KOPT-K1 (cell line): ENCODE data around the gene IL10RB.
"Not testable (repeated sequence)": the region's sequence is repeated elsewhere in the genome, so short reads cannot be mapped to it uniquely, and the experiment has no call there.

ENCODE experiments used
- H3K27ac ChIP-seq: fragments of 200-600 bp; sonication (generic); 2 replicates; pipeline ENCODE4 v1.5.1; 2016; ENCODE audit warnings: antibody characterized with exemption, mild to moderate bottlenecking, low read depth, low read length; ENCODE audit not compliant: poor library complexity, severe bottlenecking
- H3K36me3 ChIP-seq: fragments of 200-600 bp; sonication (generic); 2 replicates; pipeline ENCODE4 v1.5.1; 2017; ENCODE audit warnings: antibody characterized with exemption, mild to moderate bottlenecking, low read length, moderate library complexity; ENCODE audit not compliant: insufficient read depth
- H3K9me3 ChIP-seq: fragments of 200-600 bp; sonication (generic); 2 replicates; pipeline ENCODE4 v1.5.1; 2017; ENCODE audit warnings: antibody characterized with exemption, low read length, mild to moderate bottlenecking; ENCODE audit not compliant: insufficient read depth, poor library complexity, severe bottlenecking

IL10RB gene

GRCh38 chr21:33236766-33237165 lies 29.4 kb upstream of the IL10RB start:
- Histone ChIP-seq H3K9me3 (no peaks in the 10 kb centered on the region), H3K27ac (peak overlapping the region; percentile 32), H3K36me3 (peaks cover 59% of the 10 kb centered on the region)

GRCh38 chr21:33237486-33237885 lies 28.7 kb upstream of the IL10RB start:
- no peaks in the 10 kb centered on the region for H3K9me3 ChIP-seq
- H3K27ac ChIP-seq = peak overlapping the region; percentile 57
- peaks cover 64% of the 10 kb centered on the region for H3K36me3 ChIP-seq

- peaks cover 69% of the 10 kb centered on the region for H3K36me3 ChIP-seq
- peak overlapping the region; percentile 57 for H3K27ac ChIP-seq
Measured at GRCh38 chr21:33238146-33238545, 28.0 kb upstream of the IL10RB start.

GRCh38 chr21:33238565-33239255 lies 27.5 kb upstream of the IL10RB start:
- Histone ChIP-seq H3K27ac (peak overlapping the region; percentile 57), H3K9me3 (no peaks in the 10 kb centered on the region), H3K36me3 (peaks cover 68% of the 10 kb centered on the region)

More at GRCh38 chr21:33238146-33238545, 28.0 kb upstream of the IL10RB start:
- no peaks in the 10 kb centered on the region for H3K9me3 ChIP-seq

GRCh38 chr21:33239559-33240127 lies 26.5 kb upstream of the IL10RB start:
- peaks cover 64% of the 10 kb centered on the region for H3K36me3 ChIP-seq
- peak overlapping the region; percentile 57 for H3K27ac ChIP-seq
- H3K9me3 ChIP-seq = not testable (repeated sequence)

GRCh38 chr21:33240404-33240803 lies 25.8 kb upstream of the IL10RB start:
- Histone ChIP-seq H3K27ac (peak overlapping the region; percentile 57), H3K9me3 (no peaks in the 10 kb centered on the region), H3K36me3 (peaks cover 64% of the 10 kb centered on the region)

GRCh38 chr21:33241846-33242245 lies 24.3 kb upstream of the IL10RB start:
- Histone ChIP-seq H3K9me3 (no peaks in the 10 kb centered on the region), H3K27ac (peak overlapping the region; percentile 57), H3K36me3 (peaks cover 66% of the 10 kb centered on the region)

- Histone ChIP-seq H3K36me3 (peaks cover 66% of the 10 kb centered on the region), H3K27ac (peak overlapping the region; percentile 97)
- not testable (repeated sequence) for H3K9me3 ChIP-seq
Measured at GRCh38 chr21:33242846-33243245, 23.3 kb upstream of the IL10RB start.

GRCh38 chr21:33244082-33244778 lies 21.9 kb upstream of the IL10RB start:
- Histone ChIP-seq H3K9me3 (no peaks in the 10 kb centered on the region), H3K36me3 (peaks cover 68% of the 10 kb centered on the region), H3K27ac (peak overlapping the region; percentile 97)

GRCh38 chr21:33244779-33245105 lies 21.4 kb upstream of the IL10RB start:
- peak overlapping the region; percentile 97 for H3K27ac ChIP-seq
- H3K36me3 ChIP-seq = peaks cover 70% of the 10 kb centered on the region

GRCh38 chr21:33245289-33245918 lies 20.8 kb upstream of the IL10RB start:
- H3K36me3 ChIP-seq = peaks cover 77% of the 10 kb centered on the region
- H3K27ac ChIP-seq = peak overlapping the region; percentile 97
- no peaks in the 10 kb centered on the region for H3K9me3 ChIP-seq

More at GRCh38 chr21:33244779-33245105, 21.4 kb upstream of the IL10RB start:
- no peaks in the 10 kb centered on the region for H3K9me3 ChIP-seq

GRCh38 chr21:33246506-33246905 lies 19.7 kb upstream of the IL10RB start:
- H3K36me3 ChIP-seq = peaks cover 88% of the 10 kb centered on the region
- peak overlapping the region; percentile 97 for H3K27ac ChIP-seq

GRCh38 chr21:33246963-33247362 lies 19.2 kb upstream of the IL10RB start:
- Histone ChIP-seq H3K36me3 (peaks cover 92% of the 10 kb centered on the region), H3K27ac (peak overlapping the region; percentile 97)

More at GRCh38 chr21:33246506-33246905, 19.7 kb upstream of the IL10RB start:
- no peaks in the 10 kb centered on the region for H3K9me3 ChIP-seq

GRCh38 chr21:33247599-33247998 lies 18.6 kb upstream of the IL10RB start:
- Histone ChIP-seq H3K27ac (peak overlapping the region; percentile 97), H3K9me3 (no peaks in the 10 kb centered on the region), H3K36me3 (peaks cover 93% of the 10 kb centered on the region)

More at GRCh38 chr21:33246963-33247362, 19.2 kb upstream of the IL10RB start:
- no peaks in the 10 kb centered on the region for H3K9me3 ChIP-seq
